GM12865 (cell line): ENCODE measurements around the gene ATP8A2.

Experiments
- DNase-seq: peaks from one replicate; pipeline ENCODE4 v3.0.0; 2010; ENCODE audit warnings: low read depth
- H3K4me3 ChIP-seq: 2 replicates; pipeline ENCODE4 v1.5.1; 2011; ENCODE audit warnings: mild to moderate bottlenecking, low read depth, low read length, control low read depth
- CTCF ChIP-seq: IDR thresholded peaks from 2 replicates; pipeline ENCODE4 v1.5.1; 2011; ENCODE audit warnings: low read length, control low read depth, low read depth, inconsistent platforms; ENCODE audit not compliant: insufficient read depth; ENCODE audit errors: missing control alignments

The ATP8A2 gene

GRCh38 chr13:25800523-25800922, 428.7 kb downstream of the ATP8A2 start:
- no peak for DNase-seq
- no peak overlapping the region for H3K4me3 ChIP-seq
- TF ChIP-seq CTCF: no peak

- peak; percentile 4 for DNase-seq
- TF ChIP-seq CTCF: no peak
- no peak overlapping the region for H3K4me3 ChIP-seq
Measured at GRCh38 chr13:25802579-25802978, 430.8 kb downstream of the ATP8A2 start.

GRCh38 chr13:25803641-25804040, 431.9 kb downstream of the ATP8A2 start:
- no peak for TF ChIP-seq CTCF
- H3K4me3 ChIP-seq: no peak overlapping the region
- no peak for DNase-seq

- TF ChIP-seq CTCF: no peak
- DNase-seq: peak; percentile 28
- H3K4me3 ChIP-seq: no peak overlapping the region
Measured at GRCh38 chr13:25806264-25806974, 434.6 kb downstream of the ATP8A2 start.

GRCh38 chr13:25807562-25807961, 435.8 kb downstream of the ATP8A2 start:
- DNase-seq: no peak
- TF ChIP-seq CTCF: no peak
- no peak overlapping the region for H3K4me3 ChIP-seq

- TF ChIP-seq CTCF: no peak
- H3K4me3 ChIP-seq: no peak overlapping the region
- no peak for DNase-seq
Measured at GRCh38 chr13:25811506-25811905, 439.7 kb downstream of the ATP8A2 start.

- DNase-seq: no peak
- TF ChIP-seq CTCF: no peak
- H3K4me3 ChIP-seq: no peak overlapping the region
Measured at GRCh38 chr13:25816239-25816638, 444.5 kb downstream of the ATP8A2 start.
